Measurements from ENCODE around the gene LDLRAD2.

LDLRAD2 gene

DNA sequence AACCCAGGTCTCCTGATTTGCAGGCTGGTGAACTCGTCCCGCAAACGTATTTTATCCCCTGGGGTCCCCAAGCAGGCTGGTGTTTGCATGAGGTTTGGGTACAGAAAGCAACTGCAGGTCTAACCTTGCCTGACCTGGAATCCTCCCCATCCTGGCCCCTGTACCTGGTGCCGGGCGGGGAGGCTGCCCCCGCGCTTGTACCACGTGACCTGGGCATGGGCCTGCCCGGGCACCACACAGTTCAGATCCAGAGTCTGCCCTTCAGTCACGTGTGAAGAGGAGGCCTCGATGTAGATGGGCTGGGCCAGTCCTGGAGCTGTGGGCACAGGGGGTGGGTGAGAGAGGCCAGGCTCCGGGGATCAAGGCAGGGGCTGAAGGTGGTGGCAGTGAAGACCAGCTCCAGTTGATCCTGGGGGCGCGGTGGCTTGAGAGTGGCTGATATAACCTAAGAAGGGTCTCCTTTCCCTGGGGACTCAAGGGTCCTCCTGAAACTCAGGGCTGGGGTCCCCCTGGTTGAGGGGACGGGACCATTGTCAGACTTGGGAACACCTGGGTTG, 30.6 kb downstream of the LDLRAD2 start:
- no peak for DNase-seq (ENCODE audit: low spot score)

DNA sequence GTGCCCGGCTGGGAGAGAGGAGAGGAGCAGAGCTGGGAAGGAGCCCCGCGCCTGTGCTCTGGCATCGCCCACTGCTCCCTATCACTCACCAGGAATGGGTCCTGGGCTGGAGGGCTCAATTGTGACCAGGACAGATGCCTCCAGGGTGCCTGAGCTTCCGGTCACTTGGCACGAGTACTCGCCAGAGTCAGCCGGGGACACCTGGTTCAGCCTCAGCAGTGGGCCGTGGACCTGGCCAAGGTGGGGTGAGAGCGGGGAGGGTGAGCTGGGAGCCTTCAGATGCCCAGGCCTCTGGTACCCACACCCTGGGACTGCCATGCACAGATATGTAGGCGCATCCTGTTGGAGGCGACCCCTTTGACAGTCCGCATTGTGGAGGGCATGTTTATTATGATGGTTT, 31.1 kb downstream of the LDLRAD2 start:
- no peak for DNase-seq (ENCODE audit: low spot score)

DNA sequence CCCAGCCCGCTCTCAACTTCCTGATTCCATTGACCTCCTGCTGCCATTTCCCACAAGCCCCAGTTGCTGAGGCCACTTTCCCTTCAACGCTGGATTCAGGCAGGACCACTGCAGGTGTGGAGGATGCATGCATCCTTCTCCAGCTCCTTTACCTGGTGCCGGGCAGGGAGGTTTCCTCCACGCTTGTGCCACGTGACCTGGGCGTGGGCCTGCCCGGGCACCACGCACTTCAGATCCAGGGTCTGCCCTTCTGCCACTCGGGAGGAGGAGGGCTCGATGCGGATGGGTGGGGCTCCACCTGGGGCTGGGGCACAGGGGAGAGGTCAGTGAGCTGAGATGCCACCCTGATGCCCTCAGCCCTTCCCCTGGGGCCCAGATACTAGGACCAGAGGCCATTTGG, 31.9 kb downstream of the LDLRAD2 start:
- DNase-seq (ENCODE audit: low spot score), result no peak

DNA sequence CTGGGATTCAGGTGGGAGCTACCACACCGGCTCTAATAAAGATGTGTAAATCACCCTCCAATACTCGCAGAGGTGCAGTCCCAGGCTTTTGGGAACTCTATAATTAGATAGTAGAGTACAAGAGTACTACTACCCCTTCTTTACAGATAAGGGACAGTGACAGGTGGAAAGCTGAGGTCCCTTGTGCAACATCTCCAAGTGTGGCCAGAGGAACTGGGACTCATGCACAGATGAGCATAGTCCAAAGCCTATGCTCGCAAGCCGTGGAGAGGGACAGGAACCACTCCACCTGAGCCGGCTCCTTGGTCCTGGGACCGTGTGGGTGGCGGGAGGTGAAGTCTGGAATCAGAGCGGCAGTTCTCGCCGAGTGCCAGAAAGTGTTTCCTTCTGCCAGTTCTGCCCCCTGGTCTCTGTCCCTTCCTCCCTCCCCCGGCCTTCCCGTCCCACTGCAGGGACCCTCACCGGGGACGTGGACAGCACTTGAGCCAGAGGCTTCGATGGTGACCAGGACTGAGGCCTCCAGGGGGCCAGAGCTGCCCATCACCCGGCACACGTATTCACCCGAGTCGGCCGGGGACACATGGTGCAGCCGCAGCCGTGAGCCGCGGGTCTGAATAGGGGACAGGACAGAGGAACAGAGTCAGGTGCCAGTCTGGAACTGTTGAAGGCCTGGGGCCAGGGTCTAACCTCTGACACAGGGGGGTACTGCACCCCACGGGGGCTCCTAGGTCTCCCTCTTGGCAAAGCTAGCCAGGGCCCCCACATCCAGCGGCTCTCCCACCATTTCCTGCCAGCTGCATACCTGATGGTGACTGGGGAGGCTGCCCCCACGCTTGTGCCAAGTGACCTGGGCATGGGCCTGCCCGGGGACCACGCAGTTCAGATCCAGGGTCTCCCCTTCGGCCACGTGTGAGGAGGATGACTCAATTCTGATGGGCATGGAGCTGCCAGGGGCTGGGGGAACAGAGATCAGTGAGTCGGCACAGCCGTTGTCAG, 33.9 kb downstream of the LDLRAD2 start:
- DNase-seq (ENCODE audit: low spot score), result no peak

DNA sequence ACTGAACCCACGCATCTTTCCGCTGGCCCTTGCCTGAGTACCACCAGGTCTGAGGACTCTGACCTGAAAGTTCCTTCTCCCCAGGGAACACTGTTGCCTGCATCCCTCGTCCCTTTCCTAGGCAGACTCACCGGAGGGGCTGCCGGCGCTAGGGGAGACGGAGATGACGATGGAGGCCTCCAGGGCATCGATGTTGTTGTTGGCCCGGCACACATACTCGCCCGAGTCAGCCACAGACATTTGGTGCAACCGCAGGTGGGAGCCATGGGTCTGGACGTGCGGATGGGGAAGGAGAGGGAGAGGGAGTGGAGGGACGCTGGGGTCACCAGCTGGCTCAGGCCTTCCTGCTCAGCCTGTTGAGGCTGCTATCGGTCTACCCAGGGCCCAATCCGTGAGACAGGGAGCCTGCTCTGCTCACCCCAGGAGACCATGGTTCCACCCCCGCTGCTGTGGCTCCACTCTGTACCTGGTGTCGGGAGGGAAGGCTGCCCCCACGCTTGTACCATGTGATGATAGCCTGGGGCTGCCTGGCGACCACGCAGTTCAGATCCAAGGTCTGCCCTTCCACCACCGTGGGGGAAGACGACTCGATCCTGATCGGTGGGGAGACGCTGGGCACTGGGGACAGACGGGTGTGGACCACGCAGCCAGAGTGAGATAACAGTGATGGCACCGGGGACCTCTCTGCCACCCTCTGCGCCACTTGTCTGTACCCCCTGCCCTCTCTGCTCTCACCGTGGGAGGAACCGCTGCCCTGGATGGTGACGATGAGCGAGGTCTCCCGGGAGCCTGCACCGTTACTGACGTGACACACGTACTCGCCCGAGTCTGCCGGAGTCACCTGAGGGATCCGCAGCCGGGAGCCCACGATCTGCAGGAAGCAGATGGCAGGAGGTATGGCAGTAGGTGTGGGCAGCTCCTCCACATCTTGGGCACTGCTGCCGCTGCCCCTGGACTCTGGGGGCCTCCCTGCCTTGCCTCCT, 35.4 kb downstream of the LDLRAD2 start:
- DNase-seq (ENCODE audit: low spot score), result no peak

DNA sequence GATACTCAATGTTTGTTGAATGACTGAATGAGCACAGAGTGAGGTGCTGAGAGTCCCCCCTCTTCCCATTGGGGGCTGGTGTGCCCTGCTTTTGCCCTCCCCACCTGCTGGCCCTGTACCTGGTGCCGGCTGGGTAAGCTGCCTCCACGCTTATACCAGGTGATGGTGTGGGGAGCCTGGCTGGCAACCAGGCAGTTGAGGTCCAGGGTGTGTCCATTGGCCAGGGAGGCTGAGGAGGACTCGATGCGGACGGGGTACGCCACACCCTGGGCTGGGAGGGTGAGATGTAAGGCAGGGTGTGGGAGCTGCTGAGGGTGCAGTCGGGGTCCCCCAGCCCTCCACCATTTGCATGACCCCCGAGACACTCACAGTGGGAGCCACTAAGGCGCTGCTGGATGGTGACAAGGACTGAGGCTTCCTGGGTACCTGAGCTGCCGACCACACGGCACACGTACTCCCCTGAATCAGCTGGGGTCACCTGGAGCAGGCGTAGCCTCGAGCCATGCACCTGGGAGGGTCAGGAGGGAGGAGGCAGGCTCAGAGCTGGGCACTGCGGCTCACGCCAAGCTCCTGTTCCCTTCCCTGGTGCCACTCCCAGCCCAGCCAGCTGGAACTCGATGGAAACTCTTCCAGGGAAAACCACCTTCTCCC, 36.6 kb downstream of the LDLRAD2 start:
- no peak for DNase-seq (ENCODE audit: low spot score)

DNA sequence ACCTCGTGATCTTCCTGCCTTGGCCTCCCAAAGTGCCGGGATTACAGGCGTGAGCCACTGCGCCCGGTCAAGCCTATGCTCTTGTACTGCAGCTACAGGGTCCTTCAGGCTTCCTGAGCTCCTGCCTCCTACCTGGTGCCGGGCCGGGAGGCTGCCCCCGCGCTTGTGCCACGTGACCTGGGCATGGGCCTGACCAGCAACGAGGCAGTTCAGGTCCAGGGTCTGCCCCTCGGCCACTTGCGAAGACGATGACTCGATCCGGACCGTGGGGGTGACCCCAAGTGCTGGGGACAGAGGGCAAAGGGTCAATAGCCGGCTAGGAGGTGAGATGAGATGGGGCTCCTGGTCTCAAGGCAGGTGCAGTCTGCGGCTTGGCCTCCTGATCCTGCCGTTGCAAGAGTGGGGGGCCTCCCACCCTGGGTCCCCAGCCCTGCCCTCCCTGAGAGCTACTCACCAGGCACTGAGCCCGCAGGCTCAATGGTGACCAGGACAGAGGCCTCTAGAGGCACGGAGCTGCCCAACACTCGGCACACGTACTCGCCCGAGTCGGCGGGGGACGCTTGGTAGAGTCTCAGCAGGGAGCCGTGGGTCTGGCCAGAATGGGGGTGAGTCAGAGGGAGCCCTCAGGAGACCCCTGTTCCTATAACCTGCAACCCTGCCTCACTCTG, 38.0 kb downstream of the LDLRAD2 start:
- no peak for DNase-seq (ENCODE audit: low spot score)

DNA sequence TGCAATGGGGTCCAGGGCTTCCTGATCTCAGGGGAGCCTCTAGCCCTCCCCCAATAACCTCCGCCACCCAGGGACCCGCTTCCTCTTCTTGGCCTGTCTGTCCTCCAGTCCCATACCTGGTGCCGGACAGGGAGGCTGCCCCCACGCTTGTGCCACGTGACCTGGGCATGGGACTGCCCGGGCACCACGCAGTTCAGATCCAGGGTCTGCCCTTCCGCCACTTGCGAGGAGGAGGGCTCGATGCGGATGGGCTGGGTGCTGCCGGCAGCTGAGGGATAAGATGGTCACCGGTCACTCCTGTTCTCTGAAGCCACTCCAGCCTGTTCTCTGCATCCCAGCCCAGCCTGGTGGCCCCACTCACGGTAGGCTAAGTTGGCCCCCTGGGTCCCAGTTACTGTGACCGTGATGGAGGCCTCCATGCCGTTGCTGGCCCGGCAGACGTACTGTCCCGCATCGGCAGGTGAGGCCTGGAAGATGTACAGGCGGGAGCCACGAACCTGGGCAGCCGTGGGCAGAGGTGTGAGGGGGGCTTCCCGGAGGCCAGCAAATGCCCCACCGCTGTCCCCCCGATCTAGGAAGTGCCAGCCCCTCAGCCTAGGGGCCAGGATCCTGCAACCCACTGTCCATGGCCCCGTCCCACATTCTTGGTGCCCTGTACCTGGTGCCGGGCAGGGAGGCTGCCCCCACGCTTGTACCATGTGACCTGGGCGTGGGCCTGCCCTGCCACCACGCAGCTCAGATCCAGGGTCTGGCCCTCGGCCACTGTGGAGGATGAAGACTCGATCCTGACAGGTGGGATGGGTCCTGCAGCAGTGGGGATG, 39.6 kb downstream of the LDLRAD2 start:
- DNase-seq (ENCODE audit: low spot score), result no peak

DNA sequence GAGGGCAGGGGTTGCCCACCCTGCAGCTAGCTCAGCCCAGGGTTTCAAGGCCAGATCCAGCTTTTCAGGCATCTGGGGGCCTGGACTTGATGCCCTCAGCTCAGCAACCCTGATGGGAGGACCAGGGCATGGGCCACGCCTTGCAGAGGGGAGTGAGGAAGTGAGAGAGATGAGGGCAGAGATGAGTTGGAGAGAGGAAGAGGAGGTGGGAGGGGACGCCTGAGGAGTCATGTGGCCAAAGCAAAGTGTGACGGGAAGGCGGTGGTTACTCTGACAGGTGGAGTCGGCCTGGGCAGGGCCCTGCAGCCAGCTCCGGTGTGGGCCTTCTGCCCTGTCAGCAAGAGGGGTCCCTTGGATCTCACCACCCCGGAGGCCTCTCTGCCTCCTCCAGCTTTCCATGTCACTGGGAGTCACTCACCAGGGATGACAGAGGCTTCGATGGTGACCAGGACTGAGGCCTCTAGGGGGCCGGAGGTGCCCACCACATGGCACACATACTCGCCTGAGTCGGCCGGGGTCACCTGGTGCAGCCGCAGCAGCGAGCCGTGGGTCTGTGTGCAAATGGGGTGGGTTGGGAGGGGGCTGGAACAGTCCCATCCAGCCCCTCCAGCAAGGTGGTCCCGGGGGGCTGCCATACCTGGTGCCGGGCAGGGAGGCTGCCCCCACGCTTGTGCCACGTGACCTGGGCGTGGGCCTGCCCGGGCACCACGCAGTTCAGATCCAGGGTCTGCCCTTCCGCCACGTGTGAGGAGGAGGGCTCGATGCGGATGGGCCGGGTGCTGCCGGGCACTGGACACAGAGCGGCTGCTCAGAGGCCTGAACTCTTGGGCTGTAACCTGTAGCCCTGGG, 40.4 kb downstream of the LDLRAD2 start:
- DNase-seq (ENCODE audit: low spot score), result no peak

DNA sequence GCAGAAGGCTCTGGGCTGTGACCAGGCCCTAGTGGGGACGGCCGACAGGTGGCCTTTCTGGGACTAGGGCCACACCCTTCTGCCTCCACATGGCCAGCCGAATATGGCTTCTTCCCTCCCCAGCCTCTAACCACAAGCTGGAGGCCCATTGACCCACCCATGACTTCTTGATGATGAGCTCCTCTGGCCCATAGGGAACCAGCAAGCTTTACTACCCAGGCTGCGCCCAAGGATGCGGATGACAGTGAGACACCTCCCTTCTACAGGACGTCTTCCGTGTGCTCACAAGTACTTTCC, 41.0 kb downstream of the LDLRAD2 start:
- DNase-seq (ENCODE audit: low spot score), result no peak

DNA sequence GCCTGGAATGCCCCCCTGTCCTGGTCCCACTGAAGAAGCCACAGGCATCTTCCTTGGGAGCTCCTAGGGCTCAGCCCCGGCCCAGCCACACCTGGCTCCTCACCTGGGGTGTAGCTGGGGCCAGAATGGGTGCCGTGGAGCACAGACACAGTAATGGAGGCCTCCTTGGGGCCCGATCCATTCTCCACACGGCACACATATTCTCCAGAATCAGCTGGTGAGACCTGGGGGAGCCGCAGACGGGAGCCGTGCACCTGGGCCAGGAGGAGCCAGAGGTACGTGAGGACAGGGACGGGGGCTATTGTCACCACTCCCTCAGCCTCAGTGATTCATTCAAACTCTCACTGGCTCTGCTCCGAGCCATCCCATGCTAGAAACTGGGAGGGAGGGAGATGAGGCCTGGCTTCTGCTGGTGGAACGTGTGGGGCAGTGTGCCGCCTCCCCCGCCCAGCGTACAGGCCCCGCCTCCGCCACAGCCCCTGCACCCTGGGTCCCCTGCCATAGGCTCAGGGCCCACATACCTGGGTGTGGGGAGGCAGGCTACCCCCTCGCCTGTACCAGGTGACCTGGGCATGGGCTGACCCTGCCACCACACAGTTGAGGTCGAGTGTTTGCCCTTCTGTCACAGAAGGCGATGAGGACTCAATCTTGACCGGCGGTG, 42.2 kb downstream of the LDLRAD2 start:
- no peak for DNase-seq (ENCODE audit: low spot score)

DNA sequence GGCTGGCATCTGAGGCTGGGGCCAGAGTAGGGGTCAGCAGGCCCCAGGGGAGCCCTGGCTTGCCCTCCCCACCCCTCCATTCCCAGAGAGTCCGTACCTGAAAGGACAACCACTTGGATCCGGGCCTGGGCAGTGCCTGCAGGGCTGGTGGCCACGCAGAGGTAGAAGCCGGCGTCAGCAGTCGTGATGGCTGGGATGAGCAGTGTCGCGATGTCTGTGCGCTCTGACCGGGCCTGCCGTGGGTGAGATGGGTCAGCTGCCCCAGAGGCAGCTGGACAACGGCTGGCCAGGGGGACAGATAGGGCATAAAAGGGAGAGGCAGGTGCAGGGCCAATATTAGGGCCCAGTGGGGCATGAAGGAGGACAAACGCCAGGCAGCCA, 42.7 kb downstream of the LDLRAD2 start:
- no peak for DNase-seq (ENCODE audit: low spot score)

DNA sequence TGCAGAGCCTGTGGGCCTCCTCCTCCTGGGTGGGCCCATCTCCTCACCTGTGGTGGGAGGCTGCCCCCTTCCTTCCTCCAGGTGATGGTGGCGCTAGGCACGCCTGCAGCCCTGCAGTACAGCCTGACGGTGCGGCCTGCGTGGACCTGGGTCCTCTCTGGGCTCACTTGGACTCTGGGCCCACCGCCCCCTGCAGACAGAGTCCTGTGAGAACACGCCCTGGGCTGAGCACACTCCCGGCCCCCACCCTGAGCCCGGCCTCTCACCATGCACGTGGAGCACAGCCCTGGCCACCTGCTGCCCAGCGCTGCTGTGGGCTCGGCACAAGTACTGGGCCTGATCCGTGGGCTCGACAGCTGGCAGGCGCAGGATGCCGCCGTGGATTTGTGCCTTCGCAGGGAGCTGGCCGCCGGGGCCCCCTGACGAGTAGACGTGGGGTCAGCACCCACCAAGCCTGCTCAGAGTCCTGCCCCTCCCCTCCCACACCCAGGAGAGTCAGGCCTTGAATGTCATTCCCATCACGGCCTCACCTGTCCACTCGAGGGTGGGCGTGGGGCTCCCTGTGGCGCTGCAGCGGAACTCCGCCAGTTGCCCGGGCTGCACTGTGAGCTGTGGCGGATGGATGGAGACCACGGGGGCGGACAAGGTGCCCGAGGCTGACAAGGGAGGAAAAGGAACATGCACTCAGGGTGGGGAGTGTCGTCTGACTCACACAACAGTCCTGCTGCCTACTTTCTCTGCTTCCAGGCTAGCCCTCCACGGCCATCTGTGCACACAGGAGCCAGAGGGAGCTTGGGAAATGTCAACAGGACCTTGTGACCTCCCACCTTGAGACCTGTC, 43.4 kb downstream of the LDLRAD2 start:
- DNase-seq (ENCODE audit: low spot score), result no peak

DNA sequence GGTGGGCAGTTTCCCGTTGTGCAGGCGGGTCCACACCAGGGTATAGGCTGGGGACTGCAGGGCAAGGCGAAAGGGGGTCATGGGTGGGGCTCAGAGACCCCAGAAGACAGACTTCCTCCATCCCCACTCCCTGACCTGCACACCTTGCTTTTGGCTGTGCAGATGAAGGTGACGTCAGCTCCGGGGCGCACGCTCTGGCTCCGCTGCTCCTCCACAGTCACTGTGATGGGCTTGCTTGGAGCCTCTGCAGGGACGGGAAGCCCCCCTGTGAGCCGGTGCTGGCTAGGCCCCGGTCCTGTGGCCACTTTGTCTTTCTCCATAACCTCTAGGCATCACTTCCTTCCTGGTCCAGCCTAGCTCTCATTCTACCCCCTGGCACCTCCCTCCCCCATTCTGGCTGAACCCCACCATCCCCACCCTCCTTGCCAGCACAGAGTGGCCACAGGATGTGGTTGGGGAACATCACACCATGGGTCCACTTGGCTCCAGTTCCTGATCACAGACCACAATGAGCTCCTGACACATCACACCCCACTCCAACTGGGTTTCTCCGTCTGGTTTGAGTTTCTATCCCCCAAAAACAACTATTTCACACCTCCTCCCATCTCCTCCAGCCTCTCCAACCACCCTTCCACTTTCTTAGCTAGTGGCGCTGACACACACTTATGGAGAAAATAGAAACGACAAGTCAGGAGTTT, 45.2 kb downstream of the LDLRAD2 start:
- DNase-seq (ENCODE audit: low spot score), result no peak

DNA sequence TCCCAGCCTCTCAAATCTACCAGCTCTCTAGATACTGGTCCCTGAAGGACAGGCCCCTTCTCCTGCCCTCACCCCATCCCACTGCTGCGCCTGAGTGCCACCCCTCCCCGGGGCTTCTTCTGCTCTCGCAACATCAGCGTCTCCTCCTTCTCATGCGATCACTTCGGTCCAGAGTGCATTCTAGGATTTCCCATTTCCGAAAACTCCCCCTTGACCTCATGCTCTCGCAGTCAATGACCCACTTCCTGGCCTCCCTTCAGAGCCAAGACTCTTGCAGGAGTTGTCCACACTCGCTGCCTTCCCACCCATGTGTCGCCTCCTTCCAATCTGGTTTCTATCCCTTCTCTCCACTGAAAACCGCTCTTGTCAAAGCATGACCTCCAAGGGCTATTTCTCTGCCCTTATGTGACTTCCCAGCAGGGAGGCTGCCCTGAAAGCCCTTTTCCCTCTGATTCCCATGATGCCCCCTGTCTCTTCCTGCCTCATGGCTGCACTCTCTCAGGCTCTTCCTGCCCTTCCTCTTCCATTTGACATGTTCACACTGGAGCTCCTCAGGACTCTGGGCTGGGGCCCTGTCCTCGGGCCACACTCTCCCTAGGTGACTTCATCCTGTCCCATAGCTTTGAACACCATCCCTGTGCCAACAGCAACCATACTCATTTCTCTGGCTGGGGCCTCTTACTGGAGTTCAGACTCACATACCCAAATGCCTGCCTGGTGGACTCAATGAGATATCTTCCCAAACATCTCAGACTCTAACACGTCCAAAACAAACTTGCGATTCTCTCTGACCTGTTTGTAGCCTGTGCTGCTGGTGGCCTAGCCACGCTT, 46.0 kb downstream of the LDLRAD2 start:
- DNase-seq (ENCODE audit: low spot score), result no peak

DNA sequence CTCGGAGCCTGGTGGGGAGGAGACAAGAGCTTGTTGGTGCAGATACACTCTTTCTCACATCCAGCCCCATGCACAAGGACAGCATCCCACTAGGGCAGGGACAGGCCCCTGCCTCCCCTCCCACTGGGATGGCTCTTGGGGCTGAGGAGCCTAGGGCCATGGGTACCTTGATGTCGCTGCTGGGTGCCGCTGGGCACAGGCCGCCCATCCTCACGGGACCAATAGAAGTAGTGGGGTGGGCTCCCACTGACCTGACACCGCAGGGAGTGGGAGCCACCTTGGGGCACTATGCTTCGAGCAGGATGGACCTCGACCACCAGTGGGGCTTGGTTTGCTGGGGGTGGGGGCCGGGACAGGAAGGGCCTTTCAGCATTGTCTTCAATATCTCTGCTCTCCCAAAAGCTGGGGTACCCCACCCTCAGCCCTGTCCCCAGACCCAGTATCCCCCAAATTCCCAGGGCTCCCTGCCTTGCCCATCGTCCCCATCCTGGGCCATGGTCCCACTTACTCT, 47.7 kb downstream of the LDLRAD2 start:
- no peak for DNase-seq (ENCODE audit: low spot score)
